GM21381 (cell line): ENCODE results near the gene DNHD1.

Source experiments
- ATAC-seq: cut with Tn5 transposase; IDR thresholded peaks from one replicate; pipeline ENCODE4 v1.9.1; 2021; ENCODE audit warnings: mild to moderate bottlenecking, moderate library complexity; ENCODE audit not compliant: unreplicated experiment

DNHD1 gene, protein sequence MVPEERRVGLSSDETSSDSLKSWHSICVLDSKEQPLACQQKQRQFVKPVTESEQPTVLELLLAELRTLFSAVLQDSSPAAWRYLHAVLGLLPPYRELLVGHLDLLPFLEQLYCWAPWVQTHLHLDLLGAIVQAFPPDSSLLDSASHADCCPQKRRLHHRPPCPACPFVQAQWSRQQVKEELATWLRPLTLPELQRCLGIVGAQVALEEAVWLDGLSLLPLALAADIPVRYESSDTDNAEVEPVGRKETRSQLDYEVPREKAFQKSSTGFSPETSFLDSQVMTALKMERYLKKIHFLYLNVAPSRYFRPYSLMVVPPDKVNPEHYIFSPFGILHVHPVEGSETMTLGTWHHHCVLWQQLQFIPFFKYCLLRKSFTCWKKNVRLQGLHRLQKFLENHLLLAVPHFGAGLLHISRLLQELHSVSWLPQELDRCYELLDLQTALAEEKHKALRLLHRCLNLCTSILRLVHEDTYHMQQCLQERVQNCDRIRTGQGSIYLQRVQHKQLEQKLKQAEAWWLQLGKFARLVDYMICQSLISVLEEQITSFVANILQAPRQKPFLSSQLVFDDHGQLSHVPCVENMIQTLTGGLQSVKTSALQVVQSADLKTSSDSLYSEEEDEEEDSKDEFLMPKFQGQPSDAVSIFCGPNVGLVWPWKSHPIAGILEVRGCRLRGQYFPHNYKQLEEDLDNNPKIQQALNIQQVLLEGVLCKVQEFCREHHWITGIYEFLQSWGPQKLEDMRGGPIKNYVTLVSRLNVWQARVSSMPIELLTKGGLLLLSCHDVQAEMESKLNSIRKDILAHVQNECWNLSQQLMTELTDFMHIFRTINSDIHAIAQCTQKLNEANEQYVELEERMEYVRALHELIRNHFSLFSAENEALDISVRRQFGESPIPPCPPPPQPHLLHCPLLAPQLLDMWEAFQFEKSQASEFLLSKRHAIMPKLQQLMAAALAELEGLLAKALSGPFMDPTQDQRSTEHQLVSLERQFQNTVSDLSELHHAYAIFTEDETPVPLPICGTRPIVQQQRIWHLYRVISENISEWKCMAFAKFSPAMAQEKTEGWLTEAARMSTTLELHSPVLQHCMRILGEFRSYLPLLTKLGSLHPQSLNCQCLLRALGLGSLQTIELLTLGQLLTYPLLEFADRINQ (N-terminal part only)

DNA sequence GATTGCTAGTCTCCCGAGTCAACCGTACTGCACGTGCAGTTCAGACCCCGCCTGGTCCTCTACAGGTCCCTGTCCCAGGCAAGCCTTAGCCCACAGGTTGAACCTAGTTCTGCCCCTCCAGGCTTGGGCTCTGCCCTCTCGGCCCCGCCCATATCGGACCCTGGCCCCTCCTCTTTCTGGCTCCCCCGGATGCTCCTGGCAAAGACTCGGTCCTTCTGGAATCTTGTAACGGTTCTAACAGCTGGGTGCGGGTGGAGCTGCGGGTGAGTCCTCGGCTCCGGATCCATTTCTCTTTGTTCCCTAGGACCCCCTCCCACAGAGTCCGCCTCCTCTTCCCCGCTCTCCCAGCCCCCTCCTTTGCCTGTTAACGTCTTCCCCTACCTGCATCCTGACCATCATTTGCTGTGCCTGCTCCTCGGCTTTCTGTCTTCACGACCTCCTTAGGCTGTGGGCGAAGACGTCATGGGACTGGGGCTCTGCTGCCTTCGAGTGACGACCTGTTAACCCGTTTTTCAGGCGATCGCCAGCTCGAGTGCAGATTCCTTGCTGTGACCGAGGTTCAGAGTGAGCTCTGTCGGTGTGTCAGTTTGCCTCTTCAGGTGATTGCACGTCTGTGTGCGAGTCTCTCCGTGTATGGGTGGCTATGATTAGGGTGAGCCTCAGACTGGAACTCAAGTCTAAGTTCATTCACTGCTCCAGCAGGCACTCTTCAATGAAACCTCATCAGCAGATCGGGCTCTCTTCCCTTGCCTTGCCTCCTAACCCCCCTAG, at the start of gene DNHD1:
Gene DNHD1 (plus strand): TSS at position 212 of the 771 bp plus-strand sequence. CDS start 936 bp downstream, outside the sequence.
- ATAC-seq, result no peak

DNA sequence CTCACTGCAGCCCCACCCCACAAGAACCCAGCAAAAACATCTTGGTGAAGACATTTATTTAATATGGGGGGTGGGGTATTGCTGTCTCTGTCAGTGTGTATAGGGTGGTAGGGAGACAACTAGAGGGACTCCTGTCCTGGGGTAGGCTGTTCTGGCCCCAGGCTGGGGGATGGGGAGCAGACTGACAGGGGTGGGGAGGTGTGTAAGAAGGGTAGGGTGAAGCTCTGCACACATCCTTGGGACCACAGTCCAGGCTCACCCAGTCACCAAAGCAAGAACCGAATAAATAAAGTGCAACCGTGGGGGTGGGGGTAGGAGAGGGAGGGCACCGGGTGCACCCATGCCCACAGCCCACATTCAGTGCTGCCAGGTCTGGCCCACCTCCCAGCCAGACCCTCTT, 48.5 kb upstream of the DNHD1 start:
- ATAC-seq, result no peak

DNA sequence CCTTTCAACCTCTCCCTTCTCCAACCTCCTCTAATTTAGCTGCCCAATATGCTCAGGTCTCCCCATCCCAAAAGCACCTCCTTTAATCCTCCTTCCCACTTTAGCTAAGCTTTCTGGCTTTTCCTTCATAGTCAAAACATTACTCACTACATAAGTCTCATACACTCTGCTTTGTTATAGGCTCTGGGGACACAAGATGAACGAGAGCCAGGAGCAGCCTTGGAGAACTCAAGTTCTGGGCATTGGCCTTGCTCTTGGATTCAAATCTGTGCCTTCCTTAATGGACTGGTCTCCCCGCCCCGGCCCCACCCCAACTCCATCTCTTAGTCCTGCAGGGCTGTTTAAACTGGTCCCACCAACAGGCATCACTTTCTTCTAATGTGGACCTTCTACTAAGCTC, 44.9 kb upstream of the DNHD1 start:
- no peak for ATAC-seq

DNA sequence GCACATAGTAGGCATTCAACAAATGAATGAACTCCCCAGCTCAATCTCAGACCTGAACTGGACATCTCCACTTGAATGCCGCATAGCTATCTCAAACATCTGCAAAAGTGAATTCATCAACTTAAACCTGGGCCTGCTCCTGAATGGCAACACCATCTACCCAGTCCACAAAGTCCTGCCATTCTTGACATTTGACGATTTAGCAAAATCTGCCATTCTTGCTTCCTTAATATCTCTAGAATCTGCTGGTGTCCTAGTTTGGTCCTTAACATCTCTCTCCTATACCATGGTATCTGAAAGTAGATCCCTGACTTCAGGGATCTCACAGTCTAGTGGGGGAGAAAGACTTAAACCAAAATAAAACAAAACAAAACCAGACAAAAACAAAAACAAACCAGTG, 43.9 kb upstream of the DNHD1 start:
- ATAC-seq, result no peak

DNA sequence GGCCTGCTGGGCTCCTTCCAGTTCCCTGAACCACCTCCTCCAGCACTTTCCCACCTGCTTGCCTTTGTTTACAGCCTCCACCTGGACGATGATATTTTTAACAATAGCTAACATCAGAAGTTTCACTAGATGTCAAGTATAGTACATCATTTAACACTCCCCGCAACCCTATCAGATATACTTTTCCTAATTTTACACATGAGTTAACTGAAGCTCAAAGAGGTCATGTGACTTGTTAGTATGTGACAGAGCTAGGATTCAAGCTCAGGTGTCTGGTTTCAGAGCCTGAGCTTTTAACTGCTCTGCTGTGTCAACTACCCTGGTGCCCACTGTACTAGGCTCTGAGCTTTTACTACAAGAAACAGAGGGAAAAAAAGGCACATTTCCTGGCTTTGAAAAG, 42.0 kb upstream of the DNHD1 start:
- no peak for ATAC-seq

DNA sequence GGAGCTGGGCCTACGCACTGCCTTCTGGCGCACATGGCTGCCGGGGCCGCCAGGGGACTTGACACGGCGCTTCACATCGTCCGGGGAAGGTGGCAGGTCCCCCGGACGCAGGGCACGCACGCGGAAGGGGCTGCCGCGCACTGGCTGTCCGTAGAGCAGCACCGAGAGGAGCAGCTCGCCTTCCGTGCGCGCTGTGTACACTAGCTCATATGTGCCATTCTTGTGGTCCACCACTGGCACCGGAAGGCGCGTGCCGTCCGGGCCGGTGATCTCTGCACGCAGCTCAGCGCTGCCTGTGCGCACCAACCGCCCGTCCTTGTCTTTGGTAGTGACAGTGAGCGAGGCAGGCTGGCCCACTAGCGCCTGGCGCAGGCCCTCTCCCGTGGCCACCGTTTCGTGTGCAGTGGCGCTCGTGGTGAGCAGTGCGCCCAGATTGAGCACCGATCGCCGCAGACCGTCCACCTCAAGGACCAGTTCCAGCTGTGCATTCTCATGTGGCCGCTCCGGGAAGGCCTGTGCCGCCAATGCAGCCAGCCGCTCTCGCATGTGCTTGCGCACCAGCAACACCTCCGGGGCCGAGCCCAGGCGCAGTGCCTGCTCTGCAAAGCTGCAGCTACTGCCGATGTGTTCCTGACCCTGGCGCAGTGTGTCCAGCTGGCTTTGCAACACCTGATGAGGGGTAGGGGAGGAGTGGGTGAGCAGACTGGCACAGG, 40.6 kb upstream of the DNHD1 start:
- ATAC-seq, result no peak

DNA sequence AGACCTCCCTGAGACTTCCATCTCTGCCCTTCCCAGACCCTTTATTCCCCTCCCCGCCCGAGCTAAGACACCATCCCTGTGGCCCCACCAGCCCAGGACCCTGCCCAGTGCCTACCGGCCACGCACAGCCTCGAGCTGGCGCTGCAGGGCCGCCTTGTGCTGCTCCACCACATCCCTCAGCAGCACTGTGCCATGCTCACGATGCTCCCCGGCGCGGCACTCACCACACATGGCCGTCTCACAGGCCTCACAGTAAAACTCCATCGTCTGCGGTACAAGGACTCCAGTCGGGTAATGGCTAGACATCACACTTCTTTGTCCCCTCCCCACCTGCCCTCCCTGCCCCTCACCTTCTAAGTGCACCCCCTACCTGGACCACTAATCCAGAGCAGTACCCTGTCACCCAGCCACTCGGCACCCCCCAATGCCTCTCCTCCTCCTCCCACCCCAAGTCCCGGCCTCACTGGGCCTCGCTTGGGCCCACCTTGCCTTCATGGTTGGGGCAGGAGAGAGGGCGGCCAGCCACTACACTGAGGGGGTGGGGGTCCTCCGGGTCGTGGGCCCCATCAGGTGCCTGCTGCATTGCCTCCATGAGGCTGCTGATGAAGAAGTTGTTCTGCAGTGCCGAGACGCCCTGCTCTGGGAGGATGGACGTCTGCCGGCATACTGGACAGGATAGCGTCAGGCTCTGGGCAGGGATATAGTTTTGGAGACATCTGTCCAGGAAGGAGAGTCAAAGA, 39.3 kb upstream of the DNHD1 start:
- ATAC-seq, result no peak

DNA sequence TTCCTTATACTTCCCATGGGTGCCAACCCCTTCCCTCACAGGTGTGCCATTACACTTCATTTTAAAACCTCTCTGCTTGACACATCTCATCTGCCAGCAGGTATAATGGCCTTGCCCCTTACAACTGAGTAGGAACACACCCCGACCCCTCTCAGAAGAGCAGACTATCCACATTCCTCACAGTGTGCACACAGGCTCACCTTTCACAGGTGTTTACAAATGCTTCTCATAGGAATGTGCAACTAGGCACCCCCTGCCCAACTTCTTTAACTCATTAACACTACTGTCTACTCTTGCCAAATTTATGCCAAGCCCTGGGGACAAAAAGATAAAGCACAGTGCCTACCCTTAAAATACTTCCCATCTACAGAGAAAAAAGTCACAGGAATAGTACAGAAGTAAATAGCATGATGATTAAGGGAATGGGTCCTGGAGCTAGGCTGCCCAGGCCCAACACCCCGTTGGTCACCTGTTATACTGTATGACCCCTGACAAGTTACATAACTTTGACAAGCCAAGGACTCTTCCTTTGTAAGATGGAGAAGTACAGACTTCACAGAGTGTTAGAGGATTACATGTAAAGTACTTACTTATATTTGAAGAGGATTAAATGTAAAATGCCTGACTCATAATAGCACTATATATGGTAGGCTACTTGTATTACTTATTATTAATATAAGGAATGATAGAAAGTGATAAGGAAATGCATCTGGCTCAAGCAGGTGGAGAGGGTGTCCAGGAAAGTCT, 38.6 kb upstream of the DNHD1 start:
- no peak for ATAC-seq

DNA sequence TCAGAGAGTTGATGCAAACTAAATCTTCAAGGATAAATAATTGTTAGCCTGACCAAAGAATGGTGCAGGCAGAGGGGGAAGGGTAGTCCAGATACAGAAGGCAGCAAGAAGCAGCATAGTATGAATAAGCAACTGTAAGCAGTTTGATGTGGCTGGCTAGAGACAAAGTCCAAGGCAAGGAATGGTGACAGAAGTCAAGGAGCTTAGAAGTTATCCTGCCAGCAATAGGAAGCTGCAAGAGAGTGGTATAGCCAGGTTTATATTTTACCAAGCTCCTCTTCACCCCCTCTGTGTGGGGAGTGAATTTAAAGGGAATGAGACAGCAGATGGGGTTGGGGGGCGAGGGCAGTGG, 38.0 kb upstream of the DNHD1 start:
- no peak for ATAC-seq

DNA sequence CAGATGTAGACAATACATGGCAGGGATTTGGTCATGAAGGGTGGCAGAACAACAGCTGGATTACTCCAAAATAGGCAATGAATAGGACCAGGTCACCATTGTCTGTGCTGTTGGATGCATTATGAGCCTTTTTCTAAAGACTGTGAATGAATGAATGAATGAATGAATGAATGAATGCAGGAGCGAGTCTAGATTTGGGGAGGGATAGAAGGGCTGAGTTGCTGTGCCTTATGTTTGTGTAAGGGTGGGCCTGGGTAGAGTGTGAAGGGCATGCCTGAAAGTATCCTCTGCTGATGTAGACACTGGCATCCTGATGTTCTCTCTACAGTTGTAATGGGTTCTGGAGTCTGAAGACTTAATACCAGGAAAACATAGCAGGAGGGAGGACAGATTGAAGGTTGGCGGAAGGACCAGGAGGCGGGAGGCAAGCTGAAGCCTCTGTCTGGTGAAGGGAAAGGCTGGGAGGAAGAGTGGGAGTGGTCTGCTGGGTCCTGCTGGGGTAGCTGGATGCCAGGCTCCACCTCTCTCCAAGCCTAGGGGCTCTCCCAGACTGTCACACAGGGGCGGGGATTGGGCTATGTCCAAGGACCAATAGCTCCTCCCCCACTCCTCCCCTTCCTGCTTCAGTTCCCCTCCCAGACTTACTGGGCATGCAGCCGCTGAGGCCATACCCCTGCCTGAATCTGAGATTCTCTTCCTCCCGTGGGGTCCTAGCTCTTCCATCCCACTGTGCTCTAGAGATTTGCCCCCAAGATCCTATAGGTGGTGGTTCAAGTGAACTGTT, 28.2 kb upstream of the DNHD1 start:
- peak; percentile 48 for ATAC-seq

DNA sequence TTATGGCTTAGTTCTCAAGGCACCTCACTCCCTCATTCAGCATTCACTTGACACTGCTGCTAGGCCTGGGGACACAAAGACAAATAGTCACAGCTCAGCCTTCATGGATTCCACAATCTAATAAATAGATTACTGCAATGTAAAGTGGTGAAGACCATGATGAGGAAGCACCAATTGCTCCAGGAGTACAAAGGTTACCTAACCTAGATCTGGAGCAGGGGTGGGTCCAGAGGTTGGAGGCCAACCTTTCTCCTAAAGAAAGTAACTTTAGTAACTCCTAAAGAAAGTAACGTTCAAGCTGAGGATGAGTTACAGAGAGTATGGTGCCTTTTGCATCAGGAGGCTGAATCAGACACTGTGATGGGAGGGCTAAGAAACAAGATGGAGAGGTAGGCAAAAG, 27.5 kb upstream of the DNHD1 start:
- ATAC-seq, result no peak

DNA sequence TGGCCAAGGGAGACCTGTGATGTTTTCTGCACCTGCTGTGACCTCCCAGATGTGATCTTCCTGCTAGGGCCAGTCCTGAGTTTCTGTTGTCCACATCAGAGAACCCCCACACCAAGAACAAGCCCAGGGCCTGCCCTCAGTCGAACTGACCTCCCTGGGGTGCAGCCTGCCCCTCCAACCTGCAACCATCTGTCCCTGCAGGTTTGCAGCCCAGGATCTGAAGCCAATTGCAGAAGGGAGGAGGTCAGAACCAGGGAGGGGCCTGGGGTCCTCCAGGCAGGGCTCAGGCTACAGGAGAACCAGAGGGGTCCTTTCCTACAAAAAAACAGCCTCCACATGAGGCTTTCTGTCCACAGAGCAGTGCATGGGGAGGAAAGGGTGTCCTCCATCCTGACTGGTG, 24.1 kb upstream of the DNHD1 start:
- ATAC-seq, result no peak

DNA sequence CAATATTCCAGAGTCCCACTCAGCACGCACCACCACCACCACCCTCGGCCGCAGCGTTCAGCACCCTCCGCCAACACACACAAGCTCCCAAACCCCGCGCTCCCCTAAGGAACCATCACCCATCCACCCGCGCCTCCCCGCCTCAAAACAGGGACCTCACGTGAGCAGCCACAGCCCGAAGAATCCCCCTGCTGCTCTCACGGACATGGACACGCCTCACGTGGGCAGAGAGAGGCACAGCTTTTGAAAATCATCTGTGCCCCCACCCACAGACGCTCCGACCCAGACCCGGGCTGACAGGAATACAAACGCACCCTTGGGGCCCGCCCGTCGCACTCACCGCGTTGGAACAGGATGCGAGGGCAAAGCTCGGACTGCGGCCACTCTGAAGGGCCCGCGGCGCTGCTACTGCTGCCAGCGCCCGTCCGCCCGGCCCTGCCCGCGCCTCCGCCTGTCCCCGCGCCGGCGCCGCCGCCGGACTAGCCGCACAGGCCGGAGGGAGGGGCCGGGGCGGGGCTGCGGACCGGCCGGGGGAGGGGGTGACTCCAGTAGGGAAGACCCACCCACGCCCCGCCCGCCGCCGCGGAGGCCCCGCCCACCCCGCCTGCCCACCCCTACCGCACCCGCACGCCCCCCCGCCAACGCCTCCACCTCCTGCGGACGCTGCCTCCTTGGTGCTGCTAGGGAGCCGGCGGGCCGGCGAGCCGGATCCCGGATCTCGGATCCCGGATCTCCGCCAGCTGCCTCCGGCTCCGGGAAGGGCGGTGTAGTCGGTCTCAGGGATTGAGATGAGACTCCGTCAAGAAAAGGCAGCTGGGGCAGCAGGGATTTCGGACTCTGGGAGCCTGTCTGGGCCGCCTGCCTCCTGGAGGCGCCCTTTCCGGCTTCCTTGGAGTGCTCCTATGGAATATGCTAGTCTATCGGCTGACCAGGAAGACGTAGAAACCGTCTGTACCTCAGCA, 23.3 kb upstream of the DNHD1 start, which contains the start of gene TRIM3:
Gene TRIM3 (minus strand): TSS at position 491 of the 962 bp plus-strand sequence. CDS start 8,246 bp downstream, outside the sequence.
- peak; percentile 66 for ATAC-seq

DNA sequence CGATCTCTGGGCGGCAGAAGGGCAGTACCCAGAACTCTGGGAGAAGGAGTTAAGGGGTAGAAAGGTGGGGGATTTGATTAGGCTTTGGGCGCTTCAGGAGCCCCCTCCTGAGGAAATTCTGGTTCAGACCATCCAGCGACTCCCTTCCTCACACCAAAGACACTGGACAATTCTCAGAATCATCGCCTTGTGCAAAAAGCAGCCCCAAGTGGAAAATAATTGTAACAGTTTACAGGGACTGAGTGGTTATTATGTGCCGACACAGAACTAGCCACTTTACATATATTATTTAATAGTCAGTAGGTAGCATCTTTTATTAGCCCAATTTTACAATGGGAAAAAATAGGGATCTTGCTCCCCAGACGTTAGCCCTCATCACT, 22.7 kb upstream of the DNHD1 start:
- ATAC-seq, result no peak

DNA sequence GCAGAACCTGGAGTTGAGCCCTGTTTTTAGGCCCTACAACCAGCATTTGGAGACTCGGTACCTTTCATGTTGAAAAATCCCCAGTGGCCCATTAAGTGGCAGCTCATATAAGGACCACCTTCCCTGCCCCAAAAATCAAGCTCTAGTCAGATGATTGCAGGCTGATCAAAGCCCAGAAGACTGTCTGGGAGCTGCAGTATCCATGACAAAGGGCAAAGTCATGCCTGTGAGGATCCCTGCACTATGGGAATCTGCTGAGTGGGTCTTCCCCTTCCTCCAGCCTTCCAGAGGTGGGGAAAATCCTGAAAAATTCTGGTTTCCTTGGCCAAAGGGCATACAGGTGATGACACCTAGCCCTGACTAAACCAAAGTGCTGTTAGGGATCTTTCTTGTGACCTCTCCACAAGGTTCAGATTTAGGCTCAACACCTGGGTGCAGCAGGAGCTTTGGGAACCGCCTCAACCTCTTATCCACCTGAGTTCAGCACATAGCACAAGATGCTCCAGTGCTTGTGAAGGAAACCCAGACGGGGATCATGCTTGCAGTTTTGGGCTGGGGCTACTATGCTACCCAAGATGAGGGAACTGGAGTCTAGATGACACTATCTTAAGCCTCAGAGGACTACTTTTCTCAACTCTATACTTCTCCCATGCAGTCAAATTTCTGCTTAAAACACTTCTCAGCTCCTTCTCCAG, 22.1 kb upstream of the DNHD1 start:
- ATAC-seq, result no peak

DNA sequence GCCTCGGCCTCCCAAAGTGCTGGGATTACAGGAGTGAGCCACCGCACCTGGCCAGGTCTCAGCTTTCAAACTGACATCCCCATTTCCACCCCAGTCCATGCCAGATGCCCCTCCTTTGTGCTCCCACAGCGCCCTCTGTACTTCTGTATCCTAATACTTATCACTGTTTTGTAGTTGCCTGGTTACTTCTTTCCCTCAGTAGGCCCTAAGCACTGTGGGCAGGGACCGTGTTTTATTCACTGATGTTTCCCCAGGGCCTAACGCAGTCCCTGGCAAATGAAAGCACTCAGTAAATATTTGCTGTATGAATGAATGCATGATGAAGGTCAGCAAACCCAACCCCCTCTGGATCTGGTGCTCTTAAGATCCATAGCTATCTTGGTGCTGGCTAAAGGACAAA, 21.1 kb upstream of the DNHD1 start:
- no peak for ATAC-seq
